ENCODE measurements around the gene ARRDC5.
"Not testable (repeated sequence)": the region's sequence is repeated elsewhere in the genome, so short reads cannot be mapped to it uniquely, and the experiment has no call there.

ARRDC5 gene

GRCh38 chr19:4909897-4910593, 7.3 kb upstream of the ARRDC5 start:
- DNase-seq, result peak; percentile 95

GRCh38 chr19:4909156-4909896, 6.6 kb upstream of the ARRDC5 start, which contains the start of gene UHRF1:
TSS of gene UHRF1 (plus strand) at chr19:4909501. CDS start at chr19:4910886, 1,385 bp downstream.
- DNase-seq, result peak; percentile 83

- no peak for DNase-seq
These were observed 6.1 kb upstream of the ARRDC5 start for GRCh38 chr19:4908781-4909155.

GRCh38 chr19:4908360-4908759, 5.7 kb upstream of the ARRDC5 start:
- DNase-seq, result peak; percentile 14

GRCh38 chr19:4906963-4907362, 4.3 kb upstream of the ARRDC5 start:
- peak; percentile 38 for DNase-seq

- DNase-seq, result no peak
These were observed 1.8 kb upstream of the ARRDC5 start for GRCh38 chr19:4904481-4904880.

- not testable (repeated sequence) for DNase-seq
These were observed 1.8 kb downstream of the ARRDC5 start for GRCh38 chr19:4900879-4901278.

- no peak for DNase-seq
These were observed 5.5 kb downstream of the ARRDC5 start for GRCh38 chr19:4897146-4897545.

GRCh38 chr19:4896372-4896771, 6.3 kb downstream of the ARRDC5 start:
- no peak for DNase-seq

- not testable (repeated sequence) for DNase-seq
These were observed 9.7 kb downstream of the ARRDC5 start for GRCh38 chr19:4892962-4893361.

- no peak for DNase-seq
These were observed 11.6 kb downstream of the ARRDC5 start for GRCh38 chr19:4891066-4891465.

GRCh38 chr19:4889034-4889815, 13.5 kb downstream of the ARRDC5 start:
- peak; percentile 41 for DNase-seq

- DNase-seq, result not testable (repeated sequence)
These were observed 14.9 kb downstream of the ARRDC5 start for GRCh38 chr19:4887803-4888202.

- not testable (repeated sequence) for DNase-seq
These were observed 17.7 kb downstream of the ARRDC5 start for GRCh38 chr19:4884993-4885392.

- DNase-seq, result not testable (repeated sequence)
These were observed 19.8 kb downstream of the ARRDC5 start for GRCh38 chr19:4882874-4883273.

GRCh38 chr19:4879041-4879440, 23.7 kb downstream of the ARRDC5 start:
- DNase-seq, result no peak

GRCh38 chr19:4878491-4878968, 24.2 kb downstream of the ARRDC5 start:
- DNase-seq, result no peak

GRCh38 chr19:4877753-4878490, 24.8 kb downstream of the ARRDC5 start:
- DNase-seq, result no peak

- no peak for DNase-seq
These were observed 28.8 kb downstream of the ARRDC5 start for GRCh38 chr19:4873930-4874329.

GRCh38 chr19:4871711-4872110, 31.0 kb downstream of the ARRDC5 start:
- no peak for DNase-seq

- peak; percentile 19 for DNase-seq
These were observed 32.5 kb downstream of the ARRDC5 start for GRCh38 chr19:4870025-4870700.

GRCh38 chr19:4868286-4868834, 34.3 kb downstream of the ARRDC5 start:
- DNase-seq, result no peak
